Activated CD4-positive, CD25-positive, alpha-beta regulatory T cell treated with anti-CD3 and anti-CD28 coated beads, Interleukin-2, amount 50 U/mL, for 16 hours (primary cell): ENCODE data around the gene PRSS56.
"Not testable (repeated sequence)": the region's sequence is repeated elsewhere in the genome, so short reads cannot be mapped to it uniquely, and the experiment has no call there.

ENCODE experiments used
- DNase-seq: peaks from one replicate; pipeline ENCODE4 v3.0.0-alpha.2; 2020; ENCODE audit warnings: low read depth, low spot score

PRSS56 gene

GRCh38 chr2:232525791-232526371 lies 5.7 kb downstream of the PRSS56 start, which contains the start of gene CHRND:
Gene CHRND (plus strand): TSS chr2:232526160. CDS start chr2:232526216, 56 bp downstream.
- no peak for DNase-seq

- DNase-seq, result no peak
Measured at GRCh38 chr2:232526372-232526941, 6.3 kb downstream of the PRSS56 start.

- DNase-seq, result no peak
Measured at GRCh38 chr2:232527905-232528470, 7.8 kb downstream of the PRSS56 start.

- no peak for DNase-seq
Measured at GRCh38 chr2:232528746-232529460, 8.7 kb downstream of the PRSS56 start.

- no peak for DNase-seq
Measured at GRCh38 chr2:232529806-232530547, 9.8 kb downstream of the PRSS56 start.

GRCh38 chr2:232530626-232531260 lies 10.6 kb downstream of the PRSS56 start:
- DNase-seq, result no peak

- no peak for DNase-seq
Measured at GRCh38 chr2:232532419-232532818, 12.2 kb downstream of the PRSS56 start.

- not testable (repeated sequence) for DNase-seq
Measured at GRCh38 chr2:232532821-232533220, 12.6 kb downstream of the PRSS56 start.

GRCh38 chr2:232533944-232534710 lies 13.9 kb downstream of the PRSS56 start:
- no peak for DNase-seq

- no peak for DNase-seq
Measured at GRCh38 chr2:232534940-232535651, 14.9 kb downstream of the PRSS56 start.

- DNase-seq, result no peak
Measured at GRCh38 chr2:232535761-232536530, 15.8 kb downstream of the PRSS56 start.

- no peak for DNase-seq
Measured at GRCh38 chr2:232537079-232537478, 16.9 kb downstream of the PRSS56 start.

- no peak for DNase-seq
Measured at GRCh38 chr2:232537499-232537898, 17.3 kb downstream of the PRSS56 start.

GRCh38 chr2:232538671-232539070 lies 18.5 kb downstream of the PRSS56 start:
- no peak for DNase-seq

- DNase-seq, result no peak
Measured at GRCh38 chr2:232539298-232540231, 19.4 kb downstream of the PRSS56 start, which contains the start of gene CHRNG. Gene CHRNG (plus strand): TSS chr2:232539692. CDS start chr2:232539748, 56 bp downstream.

- DNase-seq, result no peak
Measured at GRCh38 chr2:232540441-232541041, 20.4 kb downstream of the PRSS56 start.

GRCh38 chr2:232541195-232541960 lies 21.2 kb downstream of the PRSS56 start:
- no peak for DNase-seq
